ENCODE results near the gene MAP7D1. TPM values are rescaled to one million over a fixed set of nuclear protein-coding genes. Genes with fewer than 3 reads are reported as not detected.

MAP7D1 gene
- total and polyA plus RNA-seq, 2 of the 13 experiments (the other 11 are each of a cell fraction or from before 2014, with no cell fraction given) = 5.6 to 7.2 TPM

- Histone ChIP-seq H3K4me1 (ENCODE audit: insufficient read depth, low read length) (no peaks in the 10 kb centered on the region), H3K27ac (ENCODE audit: extremely low read length, insufficient read depth, low read length) (no peak overlapping the region), H3K9ac (ENCODE audit: insufficient read depth, low read depth, low read length) (no peak overlapping the region), H3K9me3 (ENCODE audit: low read length) (no peaks in the 10 kb centered on the region), H2AFZ (ENCODE audit: low read length) (no peak overlapping the region), H3K4me2 (ENCODE audit: low read depth, low read length) (no peak overlapping the region), H4K20me1 (ENCODE audit: insufficient read depth, low read length) (no peaks in the 10 kb centered on the region), H3K27me3 (ENCODE audit: control insufficient read depth in 1 of 2, insufficient read depth in 2 of 2, low read length in 2 of 2) (no peaks in the 10 kb centered on the region), H3K36me3 (replicated peaks in 1 of 2; ENCODE audit: control insufficient read depth in 1 of 2, insufficient read depth in 2 of 2, low read length in 2 of 2) (peaks cover 5 to 34% of the 10 kb centered on the region in 2 experiments; a peak in 4 of 5 replicates), H3K4me3 (replicated peaks in 1 of 3; ENCODE audit: insufficient read depth in 1 of 3, low read depth in 2 of 3, low read length in 3 of 3) (no peak overlapping the region), H3K79me2 (ENCODE audit: insufficient read depth, low read length) (no peaks in the 10 kb centered on the region)
- whole genome bisulfite sequencing (ENCODE audit: low lambda C conversion rate) = 83% methylated on average over 2 of the region's 2 CpGs
- no TSS peak for BruUV-seq (replicated peaks)
- intact Hi-C loops (cut with micrococcal nuclease; ENCODE audit: unreplicated experiment) = no loop called here
- TF ChIP-seq PPARG (CRISPR knock-in tag; conservative IDR thresholded peaks at IDR 0.05) (no peak), NFYC (CRISPR knock-in tag; IDR thresholded peaks at IDR 0.05) (no peak), HIVEP1 (CRISPR knock-in tag; IDR thresholded peaks at IDR 0.05) (no peak), ZMYM3 (CRISPR knock-in tag; IDR thresholded peaks at IDR 0.05) (no peak), ZNF878 (CRISPR knock-in tag; IDR thresholded peaks at IDR 0.05) (no peak), NCOA2 (CRISPR knock-in tag; IDR thresholded peaks at IDR 0.05) (no peak), ARNTL (CRISPR knock-in tag; IDR thresholded peaks at IDR 0.05) (no peak), ESRRA (CRISPR knock-in tag; IDR thresholded peaks at IDR 0.05; ENCODE audit: low read depth) (no peak), TEF (CRISPR knock-in tag; IDR thresholded peaks at IDR 0.05) (no peak), ZBTB38 (CRISPR knock-in tag; IDR thresholded peaks at IDR 0.05) (no peak), ZNF512B (CRISPR knock-in tag; IDR thresholded peaks at IDR 0.05; ENCODE audit: borderline replicate concordance) (no peak), ZNF678 (CRISPR knock-in tag; IDR thresholded peaks at IDR 0.05) (no peak), ZSCAN25 (CRISPR knock-in tag; IDR thresholded peaks at IDR 0.05) (no peak), POLR2A (IDR thresholded peaks at IDR 0.05; ENCODE audit: insufficient read depth in 1 of 2, low read depth in 2 of 2, low read length in 2 of 2) (no peak), HDAC6 (IDR thresholded peaks at IDR 0.05; ENCODE audit: low read depth, low read length) (no peak)
- ChIA-PET CTCF (ENCODE audit: low intra/inter-chr PET ratio, low total read pairs) (no interaction called here), POLR2A (no interaction called here)
- ATAC-seq (no peak), FAIRE-seq (no peak), DNase-seq (ENCODE audit: low spot score) (no peak)
- in situ Hi-C loops (cut with HindIII; ENCODE audit: extremely low pct_ligation_motif_present, low pct_unique_long_range_greater_than_20kb) = no loop called here
Observed at GRCh38 chr1:36172983-36173382, 17.0 kb downstream of the MAP7D1 start.
